HepG2 (cell line): ENCODE measurements around the gene SERPIND1. TPM values are rescaled to one million over a fixed set of nuclear protein-coding genes. Genes with fewer than 3 reads are reported as not detected.

Experiments used
- ELF4 ChIP-seq: sonication (generic); formaldehyde crosslinking; IDR thresholded peaks from 2 replicates; pipeline ENCODE4 v1.5.0; 2020; ENCODE audit warnings: missing genetic modification reagents, mild to moderate bottlenecking, moderate library complexity, borderline replicate concordance
- FOXM1 ChIP-seq: sonication (generic); formaldehyde crosslinking; IDR thresholded peaks from 2 replicates; pipeline ENCODE4 v1.5.0; 2020; ENCODE audit warnings: missing genetic modification reagents
- GATA4 ChIP-seq: sonication (generic); IDR thresholded peaks from 2 replicates; pipeline ENCODE4 v1.6.1; 2016; ENCODE audit warnings: antibody characterized with exemption, low read depth, borderline replicate concordance
- HOXA9 ChIP-seq: sonication (generic); formaldehyde crosslinking; IDR thresholded peaks from 2 replicates; pipeline ENCODE4 v1.8.1; 2022; ENCODE audit warnings: missing genetic modification reagents, mild to moderate bottlenecking, moderate library complexity, borderline replicate concordance
- ISX ChIP-seq: sonication (generic); formaldehyde crosslinking; conservative IDR thresholded peaks from 2 replicates; pipeline ENCODE4 v1.5.0; 2020; ENCODE audit warnings: missing genetic modification reagents
- LRRFIP1 ChIP-seq: sonication (generic); formaldehyde crosslinking; conservative IDR thresholded peaks from 2 replicates; pipeline ENCODE4 v1.4.0; 2020; ENCODE audit warnings: missing genetic modification reagents
- MAX ChIP-seq: IDR thresholded peaks from 2 replicates; pipeline ENCODE4 v1.6.1; 2012; ENCODE audit warnings: inconsistent platforms
- MEF2D ChIP-seq: sonication (generic); formaldehyde crosslinking; IDR thresholded peaks from 2 replicates; pipeline ENCODE4 v1.5.1; 2020; ENCODE audit warnings: mild to moderate bottlenecking, missing genetic modification reagents
- NFAT5 ChIP-seq: sonication (generic); formaldehyde crosslinking; IDR thresholded peaks from 2 replicates; pipeline ENCODE4 v1.4.0; 2020; ENCODE audit warnings: missing genetic modification reagents
- PCBP1 ChIP-seq: fragments of 200-400 bp; formaldehyde crosslinking; IDR thresholded peaks from 2 replicates; pipeline ENCODE4 v1.6.1; 2017; ENCODE audit warnings: mild to moderate bottlenecking, low read depth, low read length, borderline replicate concordance
- RNF219 ChIP-seq: sonication (generic); formaldehyde crosslinking; IDR thresholded peaks from 2 replicates; pipeline ENCODE4 v1.5.0; 2020; ENCODE audit warnings: mild to moderate bottlenecking, missing genetic modification reagents
- STAG1 ChIP-seq: sonication (generic); formaldehyde crosslinking; IDR thresholded peaks from 2 replicates; pipeline ENCODE4 v1.4.0; 2020; ENCODE audit warnings: missing genetic modification reagents
- YY1 ChIP-seq: IDR thresholded peaks from 2 replicates; pipeline ENCODE4 v1.6.1; 2011; ENCODE audit warnings: low read length, low read depth, moderate library complexity, mild to moderate bottlenecking; ENCODE audit not compliant: insufficient read depth, insufficient replicate concordance
- ZBTB25 ChIP-seq: IDR thresholded peaks from 2 replicates; pipeline ENCODE4 v1.6.1; 2018; ENCODE audit warnings: missing genetic modification reagents
- ZNF20 ChIP-seq: sonication (generic); formaldehyde crosslinking; IDR thresholded peaks from 2 replicates; pipeline ENCODE4 v1.4.0; 2020; ENCODE audit warnings: mild to moderate bottlenecking, moderate library complexity, missing genetic modification reagents
- ZNF253 ChIP-seq: sonication (generic); formaldehyde crosslinking; IDR thresholded peaks from 2 replicates; pipeline ENCODE4 v1.8.0; 2022; ENCODE audit warnings: mild to moderate bottlenecking, missing genetic modification reagents, borderline replicate concordance
- ZNF329 ChIP-seq: sonication (generic); formaldehyde crosslinking; IDR thresholded peaks from 2 replicates; pipeline ENCODE4 v1.9.0; 2021; ENCODE audit warnings: low read depth, mild to moderate bottlenecking, missing genetic modification reagents
- ZNF501 ChIP-seq: sonication (generic); formaldehyde crosslinking; IDR thresholded peaks from 2 replicates; pipeline ENCODE4 v1.5.1; 2020; ENCODE audit warnings: mild to moderate bottlenecking, moderate library complexity, missing genetic modification reagents
- ZNF790 ChIP-seq: sonication (generic); formaldehyde crosslinking; IDR thresholded peaks from 2 replicates; pipeline ENCODE4 v1.8.0; 2022; ENCODE audit warnings: missing genetic modification reagents, mild to moderate bottlenecking, borderline replicate concordance
- polyA plus RNA-seq, 8 experiments: library from polyadenylated mRNA; depleted of rRNA in 3 of 8; stranded (reverse) in 7 of 8; unstranded in 1 of 8; fragments of >200 nt; fragmentation: Illumina TruSeq in 4 of 8; extraction: Trizol in 4 of 8; gene quantifications; 2 replicates each; pipeline versions ENCODE4 v1.2.1 to v1.2.3, GENCODE V29; 2011 to 2016; ENCODE audit warnings: low read depth in 4 of 8, missing spikeins in 1 of 8, mixed read lengths in 1 of 8; ENCODE audit not compliant: insufficient read depth in 1 of 8
- total RNA-seq, 5 experiments: library from RNA; depleted of rRNA; stranded (reverse); fragments of >200 nt; fragmentation: Illumina TruSeq; extraction: Trizol; gene quantifications; 2 replicates each; pipeline ENCODE4 v1.2.3, GENCODE V29; 2016; ENCODE audit warnings: low read depth in 1 of 5

Gene SERPIND1
- total and polyA plus RNA-seq, 2 of the 13 experiments (the other 11 are each of a cell fraction or from before 2014, with no cell fraction given) = 111 to 350 TPM

GRCh38 chr22:20773793-20774212, at the start of gene SERPIND1 (continued):
- TF ChIP-seq ZNF20 (no peak), LRRFIP1 (CRISPR knock-in tag) (no peak), FOXM1 (CRISPR knock-in tag) (no peak), ZNF329 (CRISPR knock-in tag) (no peak; the same call in 1 of the 2 replicates), ZNF253 (CRISPR knock-in tag) (no peak), RNF219 (no peak), ISX (no peak), ZNF790 (CRISPR knock-in tag) (no peak), GATA4 (peak; percentile 61; the same call in 1 of the 2 replicates), ZBTB25 (0 out of 2 replicates have a peak, but pooled peaks have one; percentile 36), MEF2D (no peak; the same call in 1 of the 2 replicates), ZNF501 (CRISPR knock-in tag) (0 out of 2 replicates have a peak, but pooled peaks have one; percentile 32), ELF4 (no peak), STAG1 (CRISPR knock-in tag) (no peak), MAX (peak; percentile 60; the same call in 1 of the 2 replicates), PCBP1 (no peak), YY1 (no peak), HOXA9 (CRISPR knock-in tag) (no peak), NFAT5 (no peak)
